ENCODE measurements around the gene TPX2. TPM values are rescaled to one million over a fixed set of nuclear protein-coding genes. Genes with fewer than 3 reads are reported as not detected.
A peak's percentile ranks its signal among the peaks of the same experiment; 100 is the strongest.

Gene TPX2
- total RNA-seq, 4 donors from 2014 or later: 4.4 to 26.4 (median 9.3) TPM

- H3K36me3 ChIP-seq: no peaks in the 10 kb centered on the region
- H3K4me1 ChIP-seq: peaks cover 0 to 11% (median 3%) of the 10 kb centered on the region in 4 donors
- no peak overlapping the region for H3K4me3 ChIP-seq
- no peaks in the 10 kb centered on the region for H3K27me3 ChIP-seq
- no peak overlapping the region for H3K27ac ChIP-seq
- H3K9me3 ChIP-seq: no peaks in the 10 kb centered on the region
- TF ChIP-seq CTCF (IDR thresholded peaks at IDR 0.05): no peak
- no peak for TF ChIP-seq POLR2A (IDR thresholded peaks at IDR 0.05)
- no peak for DNase-seq
Observed at GRCh38 chr20:31831211-31831610, 92.1 kb downstream of the TPX2 start.

- H3K27me3 ChIP-seq: no peaks in the 10 kb centered on the region
- no peak overlapping the region for H3K27ac ChIP-seq
- peaks cover 0 to 18% (median 6%) of the 10 kb centered on the region in 4 donors for H3K4me1 ChIP-seq
- no peak overlapping the region for H3K4me3 ChIP-seq
- H3K36me3 ChIP-seq: no peaks in the 10 kb centered on the region
- H3K9me3 ChIP-seq: no peaks in the 10 kb centered on the region
- TF ChIP-seq POLR2A (IDR thresholded peaks at IDR 0.05): no peak
- TF ChIP-seq CTCF (IDR thresholded peaks at IDR 0.05): no peak
- no peak for DNase-seq
Observed at GRCh38 chr20:31831771-31832306, 92.7 kb downstream of the TPX2 start.

GRCh38 chr20:31833130-31833930 lies 94.2 kb downstream of the TPX2 start:
- Histone ChIP-seq H3K36me3 (no peaks in the 10 kb centered on the region), H3K27me3 (no peaks in the 10 kb centered on the region), H3K4me1 (peaks cover 0 to 24% (median 6%) of the 10 kb centered on the region in 4 donors), H3K9me3 (no peaks in the 10 kb centered on the region), H3K27ac (no peak overlapping the region), H3K4me3 (no peak overlapping the region)
- TF ChIP-seq CTCF (IDR thresholded peaks at IDR 0.05) (peak; percentile 45 to 68 (median 51)), POLR2A (IDR thresholded peaks at IDR 0.05) (no peak)
- peak; percentile 58 to 79 (median 67) for DNase-seq

- DNase-seq: no peak
- TF ChIP-seq CTCF (IDR thresholded peaks at IDR 0.05) (no peak), POLR2A (IDR thresholded peaks at IDR 0.05) (no peak)
- H3K27me3 ChIP-seq: no peaks in the 10 kb centered on the region
- H3K4me3 ChIP-seq: no peak overlapping the region
- no peaks in the 10 kb centered on the region for H3K36me3 ChIP-seq
- peaks cover 0 to 24% (median 6%) of the 10 kb centered on the region in 4 donors for H3K4me1 ChIP-seq
- no peak overlapping the region for H3K27ac ChIP-seq
- no peaks in the 10 kb centered on the region for H3K9me3 ChIP-seq
Observed at GRCh38 chr20:31833931-31834521, 94.9 kb downstream of the TPX2 start.

- Histone ChIP-seq H3K36me3 (no peaks in the 10 kb centered on the region), H3K27me3 (no peaks in the 10 kb centered on the region), H3K4me3 (no peak overlapping the region), H3K9me3 (no peaks in the 10 kb centered on the region), H3K27ac (no peak overlapping the region), H3K4me1 (peaks cover 0 to 24% (median 6%) of the 10 kb centered on the region in 4 donors)
- TF ChIP-seq CTCF (IDR thresholded peaks at IDR 0.05): no peak
- TF ChIP-seq POLR2A (IDR thresholded peaks at IDR 0.05): no peak
- no peak for DNase-seq
Observed at GRCh38 chr20:31835554-31835953, 96.5 kb downstream of the TPX2 start.

All from Peyer's patch (tissue), 4 donors.